ENCODE results near the gene TSNAXIP1. TPM values are rescaled to one million over a fixed set of nuclear protein-coding genes. Genes with fewer than 3 reads are reported as not detected.

The TSNAXIP1 gene
- total and polyA plus RNA-seq, 10 of the 15 experiments (the other 5 are each of a cell fraction or from before 2014, with no cell fraction given) = 0.09 to 0.63 (median 0.37) TPM; not detected in 1

- TF ChIP-seq RCOR1 (conservative IDR thresholded peaks at IDR 0.05; ENCODE audit: low read depth, low read length) (no peak; the same call in 1 of the 2 replicates), POLR2AphosphoS5 (IDR thresholded peaks at IDR 0.05; ENCODE audit: low read length) (peak; percentile 83), E2F4 (IDR thresholded peaks at IDR 0.05; ENCODE audit: low read depth, low read length) (no peak), SRF (IDR thresholded peaks at IDR 0.05; ENCODE audit: low read depth in 2 of 2, low read length in 2 of 2) (peak; percentile 31 to 91; a peak in 3 of 4 replicates), LARP7 (IDR thresholded peaks at IDR 0.05) (peak; percentile 92), GATAD2B (conservative IDR thresholded peaks at IDR 0.05; ENCODE audit: low read depth) (peak; percentile 96), BACH1 (IDR thresholded peaks at IDR 0.05; ENCODE audit: borderline replicate concordance) (peak; percentile 92), NKRF (conservative IDR thresholded peaks at IDR 0.05) (peak; percentile 94), MEF2A (IDR thresholded peaks at IDR 0.05; ENCODE audit: insufficient read depth, low read depth, low read length) (peak; percentile 72; the same call in 1 of the 2 replicates), ZNF687 (IDR thresholded peaks at IDR 0.05) (peak; percentile 71), TCF12 (IDR thresholded peaks at IDR 0.05; ENCODE audit: low read depth, low read length) (peak; percentile 59; the same call in 1 of the 2 replicates), CTCF (IDR thresholded peaks at IDR 0.05 in 2 of 3, conservative IDR thresholded peaks at IDR 0.05 in 1 of 3; ENCODE audit: control insufficient read depth in 2 of 3, extremely low read depth in 1 of 3, insufficient read depth in 1 of 3, low read depth in 3 of 3, low read length in 3 of 3) (no peak), ELK1 (IDR thresholded peaks at IDR 0.05; ENCODE audit: low read depth, low read length) (peak; percentile 97), SMAD5 (IDR thresholded peaks at IDR 0.05; ENCODE audit: low read depth) (peak; percentile 54; the same call in 1 of the 2 replicates), RUNX3 (IDR thresholded peaks at IDR 0.05; ENCODE audit: low read length) (peak; percentile 87), HDAC2 (IDR thresholded peaks at IDR 0.05) (0 out of 2 replicates have a peak, but pooled peaks have one; percentile 33)
Measured at GRCh38 chr16:67872631-67873434, 66.1 kb downstream of the TSNAXIP1 start, which contains the start of gene EDC4 (continued).
